Suppressor macrophage treated with lipopolysaccharide for 1 hour (primary cell): ENCODE results near the gene NAA11.

Experiments
- DNase-seq, 3 donors: peaks; one replicate each; pipeline ENCODE4 v3.0.0-alpha.2; 2020 to 2022

The NAA11 gene

GRCh38 chr4:79325864-79326328 is at the start of gene NAA11:
Gene NAA11 (minus strand): TSS chr4:79326061. CDS start chr4:79325877, 184 bp downstream.
- no peak for DNase-seq

GRCh38 chr4:79370026-79370425 is 44.2 kb upstream of the NAA11 start:
- DNase-seq = no peak

GRCh38 chr4:79367096-79367495 is 41.2 kb upstream of the NAA11 start:
- DNase-seq = no peak

GRCh38 chr4:79366422-79366821 is 40.6 kb upstream of the NAA11 start:
- DNase-seq = no peak

- no peak for DNase-seq
Measured at GRCh38 chr4:79364061-79364460, 38.2 kb upstream of the NAA11 start.

GRCh38 chr4:79362626-79363025 is 36.8 kb upstream of the NAA11 start:
- no peak for DNase-seq

GRCh38 chr4:79360006-79360405 is 34.1 kb upstream of the NAA11 start:
- no peak for DNase-seq

- DNase-seq = no peak
Measured at GRCh38 chr4:79358438-79358837, 32.6 kb upstream of the NAA11 start.

GRCh38 chr4:79357365-79357764 is 31.5 kb upstream of the NAA11 start:
- DNase-seq = no peak

GRCh38 chr4:79353075-79353474 is 27.2 kb upstream of the NAA11 start:
- DNase-seq = no peak

GRCh38 chr4:79348405-79348804 is 22.5 kb upstream of the NAA11 start:
- DNase-seq = no peak

GRCh38 chr4:79341893-79342653 is 16.2 kb upstream of the NAA11 start:
- DNase-seq = no peak

GRCh38 chr4:79340568-79340967 is 14.7 kb upstream of the NAA11 start:
- DNase-seq = no peak

- DNase-seq = no peak
Measured at GRCh38 chr4:79338148-79338547, 12.3 kb upstream of the NAA11 start.

GRCh38 chr4:79334783-79335182 is 8.9 kb upstream of the NAA11 start:
- no peak for DNase-seq

GRCh38 chr4:79334341-79334740 is 8.5 kb upstream of the NAA11 start:
- DNase-seq = no peak

- DNase-seq = no peak
Measured at GRCh38 chr4:79331126-79331876, 5.4 kb upstream of the NAA11 start.

- no peak for DNase-seq
Measured at GRCh38 chr4:79330720-79331119, 4.9 kb upstream of the NAA11 start.

- DNase-seq = no peak
Measured at GRCh38 chr4:79325436-79325835, 425 bp downstream of the NAA11 start.

GRCh38 chr4:79319975-79320374 is 5.9 kb downstream of the NAA11 start:
- DNase-seq = no peak

- no peak for DNase-seq
Measured at GRCh38 chr4:79317711-79318110, 8.2 kb downstream of the NAA11 start.

GRCh38 chr4:79315891-79316290 is 10.0 kb downstream of the NAA11 start:
- DNase-seq = no peak

- DNase-seq = no peak
Measured at GRCh38 chr4:79311279-79311678, 14.6 kb downstream of the NAA11 start.

GRCh38 chr4:79308971-79309370 is 16.9 kb downstream of the NAA11 start:
- DNase-seq = no peak
